Gastrocnemius medialis (tissue), 4 donors: ENCODE data around the gene RMI2.

Experiments
- POLR2A ChIP-seq, 2 donors: fragments of 450-650 bp; IDR thresholded peaks; one replicate each; pipeline ENCODE4 v1.6.1; 2017; ENCODE audit warnings: antibody characterized with exemption in 2 of 2, mild to moderate bottlenecking in 2 of 2, moderate library complexity in 2 of 2
- TF ChIP-seq, protein P1 (sequence below), 5 experiments: fragments of 450-650 bp in 3 of 5; fragments of 200-600 bp in 2 of 5; sonication (generic) in 2 of 5; IDR thresholded peaks in 4 of 5; conservative IDR thresholded peaks in 1 of 5; 1 replicate in 4 of 5; 2 replicates in 1 of 5; pipeline ENCODE4 v1.5.1; 2016 to 2019; ENCODE audit warnings: antibody characterized with exemption in 5 of 5, mild to moderate bottlenecking in 3 of 5, moderate library complexity in 3 of 5

DNA sequence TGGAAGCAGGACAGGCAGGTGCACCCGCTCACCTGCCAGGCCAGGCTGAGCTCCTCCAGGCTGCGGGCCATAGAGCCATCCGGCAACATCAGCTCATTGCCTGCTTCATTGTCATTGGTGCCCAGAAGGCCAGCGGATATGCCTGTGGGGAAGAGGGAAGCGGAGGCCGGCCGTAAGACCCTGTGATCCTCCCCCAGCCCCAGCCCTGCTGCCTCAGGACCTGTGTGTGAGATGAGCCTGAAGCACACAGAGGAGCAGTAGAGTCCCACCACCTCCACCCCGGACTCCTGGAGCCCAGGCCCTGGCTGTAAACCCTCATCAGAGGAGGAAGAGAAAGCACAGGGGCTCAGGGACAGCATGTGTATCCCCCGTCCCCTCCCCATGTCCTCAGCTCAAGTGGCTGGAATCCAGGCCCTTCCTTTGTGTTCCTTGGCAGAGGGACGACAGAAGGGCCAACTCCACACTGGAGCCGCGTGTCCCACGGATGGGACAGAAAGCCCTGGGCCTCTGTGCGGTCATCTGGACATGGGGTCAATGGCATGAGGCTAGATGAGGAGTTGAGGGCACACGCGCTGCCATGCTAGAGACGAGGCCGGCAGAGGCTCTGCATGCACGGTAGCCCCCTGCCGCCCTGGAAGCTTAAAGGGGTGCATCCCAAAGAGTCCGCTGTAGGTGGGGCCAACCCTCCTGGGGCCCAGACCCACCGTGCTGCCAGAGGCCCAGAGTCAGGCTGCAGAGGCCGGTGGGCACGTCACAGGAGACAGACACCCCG, 39.1 kb downstream of the RMI2 start:
- no peak for TF ChIP-seq POLR2A (IDR thresholded peaks at IDR 0.05)
- TF ChIP-seq, protein P1, sequence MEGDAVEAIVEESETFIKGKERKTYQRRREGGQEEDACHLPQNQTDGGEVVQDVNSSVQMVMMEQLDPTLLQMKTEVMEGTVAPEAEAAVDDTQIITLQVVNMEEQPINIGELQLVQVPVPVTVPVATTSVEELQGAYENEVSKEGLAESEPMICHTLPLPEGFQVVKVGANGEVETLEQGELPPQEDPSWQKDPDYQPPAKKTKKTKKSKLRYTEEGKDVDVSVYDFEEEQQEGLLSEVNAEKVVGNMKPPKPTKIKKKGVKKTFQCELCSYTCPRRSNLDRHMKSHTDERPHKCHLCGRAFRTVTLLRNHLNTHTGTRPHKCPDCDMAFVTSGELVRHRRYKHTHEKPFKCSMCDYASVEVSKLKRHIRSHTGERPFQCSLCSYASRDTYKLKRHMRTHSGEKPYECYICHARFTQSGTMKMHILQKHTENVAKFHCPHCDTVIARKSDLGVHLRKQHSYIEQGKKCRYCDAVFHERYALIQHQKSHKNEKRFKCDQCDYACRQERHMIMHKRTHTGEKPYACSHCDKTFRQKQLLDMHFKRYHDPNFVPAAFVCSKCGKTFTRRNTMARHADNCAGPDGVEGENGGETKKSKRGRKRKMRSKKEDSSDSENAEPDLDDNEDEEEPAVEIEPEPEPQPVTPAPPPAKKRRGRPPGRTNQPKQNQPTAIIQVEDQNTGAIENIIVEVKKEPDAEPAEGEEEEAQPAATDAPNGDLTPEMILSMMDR (IDR thresholded peaks at IDR 0.05 in 4 of 5, conservative IDR thresholded peaks at IDR 0.05 in 1 of 5) = no peak
